Fibroblast of lung (primary cell): ENCODE data around the gene KIF19.

Source experiments
- EZH2 ChIP-seq: IDR thresholded peaks from 2 replicates; pipeline ENCODE4 v1.5.1; 2012; ENCODE audit warnings: low read length, control low read depth, mild to moderate bottlenecking; ENCODE audit errors: missing control alignments
- TF ChIP-seq, protein P1 (sequence below), 2 donors: IDR thresholded peaks in 1 of 2; conservative IDR thresholded peaks in 1 of 2; 1 replicate in 1 of 2; 2 replicates in 1 of 2; pipeline ENCODE4 v1.5.1; 2011 to 2012; ENCODE audit warnings: low read length in 2 of 2, control low read depth in 1 of 2, inconsistent platforms in 1 of 2, low read depth in 1 of 2, mild to moderate bottlenecking in 1 of 2

DNA sequence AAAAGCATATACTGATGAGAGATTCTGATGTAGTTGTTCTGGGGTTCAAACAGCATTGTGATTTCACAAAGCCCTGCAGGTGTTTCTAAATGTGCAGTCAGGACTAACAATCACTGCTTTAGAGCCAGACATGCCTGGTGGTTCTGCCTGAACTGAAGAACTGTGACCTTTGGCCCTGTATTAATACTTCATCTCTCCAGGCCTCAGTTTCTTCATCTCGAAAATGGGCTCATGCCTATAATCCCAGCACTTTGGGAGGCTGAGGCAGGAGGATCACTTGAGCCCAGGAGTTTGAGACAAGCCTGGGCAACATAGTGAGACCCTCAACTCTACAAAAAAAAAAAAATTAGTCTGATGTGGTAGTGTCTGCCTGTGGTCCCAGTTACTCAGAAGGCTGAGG lies 48.1 kb upstream of the KIF19 start:
- TF ChIP-seq, protein P1, sequence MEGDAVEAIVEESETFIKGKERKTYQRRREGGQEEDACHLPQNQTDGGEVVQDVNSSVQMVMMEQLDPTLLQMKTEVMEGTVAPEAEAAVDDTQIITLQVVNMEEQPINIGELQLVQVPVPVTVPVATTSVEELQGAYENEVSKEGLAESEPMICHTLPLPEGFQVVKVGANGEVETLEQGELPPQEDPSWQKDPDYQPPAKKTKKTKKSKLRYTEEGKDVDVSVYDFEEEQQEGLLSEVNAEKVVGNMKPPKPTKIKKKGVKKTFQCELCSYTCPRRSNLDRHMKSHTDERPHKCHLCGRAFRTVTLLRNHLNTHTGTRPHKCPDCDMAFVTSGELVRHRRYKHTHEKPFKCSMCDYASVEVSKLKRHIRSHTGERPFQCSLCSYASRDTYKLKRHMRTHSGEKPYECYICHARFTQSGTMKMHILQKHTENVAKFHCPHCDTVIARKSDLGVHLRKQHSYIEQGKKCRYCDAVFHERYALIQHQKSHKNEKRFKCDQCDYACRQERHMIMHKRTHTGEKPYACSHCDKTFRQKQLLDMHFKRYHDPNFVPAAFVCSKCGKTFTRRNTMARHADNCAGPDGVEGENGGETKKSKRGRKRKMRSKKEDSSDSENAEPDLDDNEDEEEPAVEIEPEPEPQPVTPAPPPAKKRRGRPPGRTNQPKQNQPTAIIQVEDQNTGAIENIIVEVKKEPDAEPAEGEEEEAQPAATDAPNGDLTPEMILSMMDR (conservative IDR thresholded peaks at IDR 0.05 in 1 of 2, IDR thresholded peaks at IDR 0.05 in 1 of 2; ENCODE audit: low read depth in 1 of 2, low read length in 2 of 2) = no peak
- TF ChIP-seq EZH2 = no peak
